ENCODE results near the gene EPHX1. TPM values are rescaled to one million over a fixed set of nuclear protein-coding genes. Genes with fewer than 3 reads are reported as not detected.

Gene EPHX1
- total RNA-seq, 1 experiment from 2014 or later: 54.6 TPM

- TF ChIP-seq EZH2phosphoT487 (IDR thresholded peaks at IDR 0.05; ENCODE audit: borderline replicate concordance, low read length): no peak
- TF ChIP-seq CTCF (conservative IDR thresholded peaks at IDR 0.05; ENCODE audit: low read depth, low read length): no peak
- TF ChIP-seq EZH2 (IDR thresholded peaks at IDR 0.05; ENCODE audit: low read length, unreplicated experiment): no peak
- no peak overlapping the region for H2AFZ ChIP-seq (ENCODE audit: low read length)
- DNase-seq (no peak), ATAC-seq (no peak)
- no peak overlapping the region for H3K4me3 ChIP-seq (ENCODE audit: low read length)
- BruUV-seq (replicated peaks): no TSS peak
- H3K9me3 ChIP-seq (ENCODE audit: low read length): no peaks in the 10 kb centered on the region
- H3K4me2 ChIP-seq (ENCODE audit: low read length): no peak overlapping the region
- H3K79me2 ChIP-seq (ENCODE audit: low read length): no peaks in the 10 kb centered on the region
- ChIA-PET CTCF (interaction anchor here (0.5 to 0.6 kb wide), 2 partner anchors 33 to 70 kb away, joined by 5 read pairs; no protein-coding TSS in a partner anchor), POLR2A (ENCODE audit: unreplicated experiment) (no interaction called here)
- peaks cover 22% of the 10 kb centered on the region; the same call in 1 of the 2 replicates for H3K36me3 ChIP-seq (ENCODE audit: low read depth, low read length)
- H4K20me1 ChIP-seq (ENCODE audit: low read length): no peaks in the 10 kb centered on the region
- H3K27ac ChIP-seq (ENCODE audit: low read length): no peak overlapping the region
- intact Hi-C loops (cut with micrococcal nuclease): no loop called here
- H3K4me1 ChIP-seq (ENCODE audit: insufficient read depth, low read length): no peaks in the 10 kb centered on the region
- H3F3A ChIP-seq (ENCODE audit: low read length, unreplicated experiment): no peaks in the 10 kb centered on the region
- H3K9me2 ChIP-seq (replicated peaks; ENCODE audit: low read length): no peaks in the 10 kb centered on the region
- no peak overlapping the region for H3K9ac ChIP-seq (ENCODE audit: low read length)
- H3K27me3 ChIP-seq (ENCODE audit: low read length): no peaks in the 10 kb centered on the region
Observed at GRCh38 chr1:225842074-225842473, 32.1 kb downstream of the EPHX1 start.

GRCh38 chr1:225842788-225843425, 33.0 kb downstream of the EPHX1 start:
- H3K36me3 ChIP-seq (ENCODE audit: low read depth, low read length): peaks cover 29% of the 10 kb centered on the region; the same call in 1 of the 2 replicates
- intact Hi-C loops (cut with micrococcal nuclease): no loop called here
- no peaks in the 10 kb centered on the region for H4K20me1 ChIP-seq (ENCODE audit: low read length)
- POLR2A ChIA-PET (ENCODE audit: unreplicated experiment): no interaction called here
- H3K27me3 ChIP-seq (ENCODE audit: low read length): no peaks in the 10 kb centered on the region
- H3F3A ChIP-seq (ENCODE audit: low read length, unreplicated experiment): no peaks in the 10 kb centered on the region
- H3K9me3 ChIP-seq (ENCODE audit: low read length): no peaks in the 10 kb centered on the region
- H3K79me2 ChIP-seq (ENCODE audit: low read length): no peaks in the 10 kb centered on the region
- no peak overlapping the region for H3K4me3 ChIP-seq (ENCODE audit: low read length)
- no peak overlapping the region for H3K27ac ChIP-seq (ENCODE audit: low read length)
- ATAC-seq: peak; percentile 4; the same call in 1 of the 2 replicates
- BruUV-seq (replicated peaks): TSS peak; percentile 7
- DNase-seq: no peak
- H3K4me2 ChIP-seq (ENCODE audit: low read length): no peak overlapping the region
- no peak overlapping the region for H3K9ac ChIP-seq (ENCODE audit: low read length)
- no peak overlapping the region for H2AFZ ChIP-seq (ENCODE audit: low read length)
- H3K9me2 ChIP-seq (replicated peaks; ENCODE audit: low read length): no peaks in the 10 kb centered on the region
- H3K4me1 ChIP-seq (ENCODE audit: insufficient read depth, low read length): no peaks in the 10 kb centered on the region
- CTCF ChIA-PET: interaction anchor here (0.5 to 0.6 kb wide), 2 partner anchors 34 to 71 kb away, joined by 5 read pairs; no protein-coding TSS in a partner anchor
- TF ChIP-seq CTCF (conservative IDR thresholded peaks at IDR 0.05; ENCODE audit: low read depth, low read length): no peak
- no peak for TF ChIP-seq EZH2 (IDR thresholded peaks at IDR 0.05; ENCODE audit: low read length, unreplicated experiment)
- no peak for TF ChIP-seq EZH2phosphoT487 (IDR thresholded peaks at IDR 0.05; ENCODE audit: borderline replicate concordance, low read length)

- TF ChIP-seq EZH2phosphoT487 (IDR thresholded peaks at IDR 0.05; ENCODE audit: borderline replicate concordance, low read length) (no peak), EZH2 (IDR thresholded peaks at IDR 0.05; ENCODE audit: low read length, unreplicated experiment) (no peak), CTCF (conservative IDR thresholded peaks at IDR 0.05; ENCODE audit: low read depth, low read length) (no peak)
- H3K27ac ChIP-seq (ENCODE audit: low read length): no peak overlapping the region
- BruUV-seq (replicated peaks): no TSS peak
Observed at GRCh38 chr1:225843426-225843795, 33.5 kb downstream of the EPHX1 start.

More at GRCh38 chr1:225843426-225843795, 33.5 kb downstream of the EPHX1 start:
- Histone ChIP-seq H4K20me1 (ENCODE audit: low read length) (no peaks in the 10 kb centered on the region), H3K27me3 (ENCODE audit: low read length) (no peaks in the 10 kb centered on the region), H3K79me2 (ENCODE audit: low read length) (no peaks in the 10 kb centered on the region), H3K4me2 (ENCODE audit: low read length) (no peak overlapping the region), H3K9ac (ENCODE audit: low read length) (no peak overlapping the region), H3K4me1 (ENCODE audit: insufficient read depth, low read length) (no peaks in the 10 kb centered on the region), H3K4me3 (ENCODE audit: low read length) (no peak overlapping the region), H3K36me3 (ENCODE audit: low read depth, low read length) (peaks cover 29% of the 10 kb centered on the region; the same call in 1 of the 2 replicates), H3K9me3 (ENCODE audit: low read length) (no peaks in the 10 kb centered on the region), H3K9me2 (replicated peaks; ENCODE audit: low read length) (no peaks in the 10 kb centered on the region), H3F3A (ENCODE audit: low read length, unreplicated experiment) (no peaks in the 10 kb centered on the region), H2AFZ (ENCODE audit: low read length) (no peak overlapping the region)
- DNase-seq (no peak), ATAC-seq (no peak)
- intact Hi-C loops (cut with micrococcal nuclease): no loop called here
- CTCF ChIA-PET: no interaction called here
- POLR2A ChIA-PET (ENCODE audit: unreplicated experiment): interaction anchor here (0.6 kb wide), 1 partner anchor 17 kb away, joined by 4 read pairs; no protein-coding TSS in a partner anchor
